Neural cell (in vitro differentiated cells): ENCODE measurements around the gene VPS37B.

ENCODE experiments used
- CTCF ChIP-seq: fragments of 450-650 bp; IDR thresholded peaks from 2 replicates; pipeline ENCODE4 v1.5.1; 2014; ENCODE audit warnings: antibody characterized with exemption, mild to moderate bottlenecking, moderate library complexity; ENCODE audit not compliant: poor library complexity, severe bottlenecking
- EP300 ChIP-seq: fragments of 450-650 bp; conservative IDR thresholded peaks from 2 replicates; pipeline ENCODE4 v1.6.1; 2014; ENCODE audit warnings: antibody characterized with exemption, mild to moderate bottlenecking, moderate library complexity; ENCODE audit not compliant: poor library complexity, severe bottlenecking
- EZH2 ChIP-seq: fragments of 200-600, 300-800 bp; shearing (Covaris generic), sonication (generic); IDR thresholded peaks from 2 replicates; pipeline ENCODE4 v1.6.1; 2014; ENCODE audit warnings: antibody characterized with exemption, low read length, borderline replicate concordance, mild to moderate bottlenecking; ENCODE audit not compliant: insufficient read depth, poor library complexity, severe bottlenecking
- POLR2AphosphoS5 ChIP-seq: IDR thresholded peaks from 2 replicates; pipeline ENCODE4 v1.6.1; 2012
- RAD21 ChIP-seq: fragments of 450-650 bp; conservative IDR thresholded peaks from 2 replicates; pipeline ENCODE4 v1.6.1; 2014; ENCODE audit warnings: antibody characterized with exemption, mild to moderate bottlenecking, moderate library complexity
- REST ChIP-seq: IDR thresholded peaks from 2 replicates; pipeline ENCODE4 v1.6.1; 2012; ENCODE audit warnings: borderline replicate concordance
- SMC3 ChIP-seq: fragments of 450-650 bp; conservative IDR thresholded peaks from 2 replicates; pipeline ENCODE4 v1.6.1; 2014; ENCODE audit warnings: antibody characterized with exemption, mild to moderate bottlenecking, moderate library complexity; ENCODE audit not compliant: poor library complexity

GRCh38 chr12:122845041-122845864 lies 50.7 kb downstream of the VPS37B start:
- TF ChIP-seq RAD21 (no peak), SMC3 (no peak), CTCF (no peak), REST (no peak), EP300 (no peak), POLR2AphosphoS5 (no peak), EZH2 (no peak)
